ENCODE results near the gene UGGT1.
A peak's percentile ranks its signal among the peaks of the same experiment; 100 is the strongest.

UGGT1 gene

DNA sequence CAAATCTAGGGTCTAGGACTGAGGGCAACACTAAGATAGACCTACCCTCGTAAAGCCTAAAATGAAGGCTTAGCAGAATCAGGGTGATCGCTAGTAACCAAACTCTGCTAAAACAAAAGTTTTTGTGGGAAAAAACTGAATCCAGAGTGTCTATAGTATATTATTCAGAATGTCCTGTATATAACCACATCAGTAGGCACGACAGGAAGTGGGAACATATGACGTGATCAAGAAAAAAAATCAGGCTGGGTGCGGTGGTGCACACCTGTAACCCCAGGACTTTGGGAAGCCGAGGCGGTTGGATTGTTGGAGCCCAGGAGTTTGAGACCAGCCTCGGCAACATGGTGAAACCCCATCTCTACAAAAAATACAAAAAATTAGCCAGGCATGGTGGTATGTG, 106.1 kb downstream of the UGGT1 start:
- Histone ChIP-seq H3K14ac (ENCODE audit: low read length in 2 of 2) (no peak overlapping the region), H4K8ac (ENCODE audit: low read length) (peak overlapping the region; percentile 36), H2AFZ (ENCODE audit: low read depth, low read length) (no peak overlapping the region), H2AK5ac (ENCODE audit: low read length, severe bottlenecking) (no peak overlapping the region), H2BK5ac (ENCODE audit: low read depth, low read length, poor library complexity, severe bottlenecking) (no peak overlapping the region), H3K4me1 (ENCODE audit: control insufficient read depth, insufficient read depth, low read depth, low read length) (peaks cover 5% of the 10 kb centered on the region), H3K4ac (ENCODE audit: low read depth in 1 of 2, low read length in 2 of 2) (no peak overlapping the region), H4K91ac (ENCODE audit: low read length) (no peak overlapping the region), H2BK120ac (ENCODE audit: low read depth, low read length) (no peak overlapping the region), H3K27me3 (ENCODE audit: control insufficient read depth in 1 of 2, insufficient read depth in 1 of 2, low read length in 2 of 2) (no peaks in the 10 kb centered on the region), H3K4me3 (ENCODE audit: insufficient read depth in 1 of 2, low read depth in 1 of 2, low read length in 2 of 2) (no peak overlapping the region), H3K18ac (ENCODE audit: low read depth in 1 of 2, low read length in 2 of 2) (no peak overlapping the region), H2BK12ac (ENCODE audit: low read length in 2 of 2) (no peak overlapping the region), H3K27ac (ENCODE audit: low read length, poor library complexity, severe bottlenecking) (no peak overlapping the region), H3K36me3 (ENCODE audit: control insufficient read depth in 1 of 2, insufficient read depth in 2 of 2, low read depth in 1 of 2, low read length in 2 of 2) (peaks cover 4 to 14% of the 10 kb centered on the region in 2 experiments), H2BK15ac (ENCODE audit: low read depth, poor library complexity, severe bottlenecking) (no peak overlapping the region), H3K9ac (ENCODE audit: low read length) (peak overlapping the region; percentile 60), H3K9me3 (ENCODE audit: control insufficient read depth, low read length) (no peaks in the 10 kb centered on the region), H3K23ac (ENCODE audit: low read length in 2 of 2) (no peak overlapping the region), H3K79me1 (replicated peaks; ENCODE audit: low read length, poor library complexity, severe bottlenecking) (peaks cover 13% of the 10 kb centered on the region), H3K4me2 (ENCODE audit: low read length, poor library complexity, severe bottlenecking) (no peak overlapping the region)
- WGBS: 98% methylated on average over 7 of the region's 8 CpGs
- DNase-seq: no peak

DNA sequence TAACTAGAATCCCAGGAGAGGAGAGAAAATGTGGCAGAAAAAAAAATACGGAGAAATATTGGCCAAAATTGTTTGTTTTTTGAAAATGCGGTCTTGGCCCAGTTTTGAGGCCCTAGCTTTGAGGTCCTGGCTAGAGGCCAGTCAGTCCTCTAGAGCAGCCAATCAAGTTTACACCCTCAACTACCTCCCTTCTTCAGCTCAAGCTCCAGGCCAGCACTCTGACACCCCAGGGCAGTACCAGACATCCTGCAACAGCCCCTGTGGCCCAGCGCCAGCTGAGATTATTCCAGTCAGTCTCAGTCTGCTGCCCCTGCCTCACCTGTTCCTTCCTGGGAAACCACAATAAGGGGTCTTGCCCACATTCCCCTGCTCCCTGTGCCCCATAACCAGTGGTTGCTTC, 107.7 kb downstream of the UGGT1 start:
- Histone ChIP-seq H3K9ac (ENCODE audit: low read length) (no peak overlapping the region), H3K9me3 (ENCODE audit: control insufficient read depth, low read length) (no peaks in the 10 kb centered on the region), H3K79me1 (replicated peaks; ENCODE audit: low read length, poor library complexity, severe bottlenecking) (peaks cover 7% of the 10 kb centered on the region), H3K4me1 (ENCODE audit: control insufficient read depth, insufficient read depth, low read depth, low read length) (peaks cover 5% of the 10 kb centered on the region), H2BK5ac (ENCODE audit: low read depth, low read length, poor library complexity, severe bottlenecking) (no peak overlapping the region), H3K4me2 (ENCODE audit: low read length, poor library complexity, severe bottlenecking) (no peak overlapping the region), H3K4me3 (ENCODE audit: insufficient read depth in 1 of 2, low read depth in 1 of 2, low read length in 2 of 2) (no peak overlapping the region), H3K27me3 (ENCODE audit: control insufficient read depth in 1 of 2, insufficient read depth in 1 of 2, low read length in 2 of 2) (no peaks in the 10 kb centered on the region), H2AK5ac (ENCODE audit: low read length, severe bottlenecking) (no peak overlapping the region), H3K23ac (ENCODE audit: low read length in 2 of 2) (no peak overlapping the region), H4K91ac (ENCODE audit: low read length) (no peak overlapping the region), H2BK120ac (ENCODE audit: low read depth, low read length) (no peak overlapping the region), H4K8ac (ENCODE audit: low read length) (peak overlapping the region; percentile 53), H3K18ac (ENCODE audit: low read depth in 1 of 2, low read length in 2 of 2) (no peak overlapping the region), H2BK15ac (ENCODE audit: low read depth, poor library complexity, severe bottlenecking) (peak overlapping the region; percentile 23), H2BK12ac (ENCODE audit: low read length in 2 of 2) (peak overlapping the region in 1 of 2 experiments; percentile 15), H3K27ac (ENCODE audit: low read length, poor library complexity, severe bottlenecking) (no peak overlapping the region), H2AFZ (ENCODE audit: low read depth, low read length) (peak overlapping the region; percentile 53), H3K36me3 (ENCODE audit: control insufficient read depth in 1 of 2, insufficient read depth in 2 of 2, low read depth in 1 of 2, low read length in 2 of 2) (peaks cover 0 to 10% of the 10 kb centered on the region in 2 experiments), H3K14ac (ENCODE audit: low read length in 2 of 2) (no peak overlapping the region), H3K4ac (ENCODE audit: low read depth in 1 of 2, low read length in 2 of 2) (peak overlapping the region in 1 of 2 experiments; percentile 74)
- DNase-seq: no peak
- WGBS: 90% methylated on average over 3 of the region's 3 CpGs

DNA sequence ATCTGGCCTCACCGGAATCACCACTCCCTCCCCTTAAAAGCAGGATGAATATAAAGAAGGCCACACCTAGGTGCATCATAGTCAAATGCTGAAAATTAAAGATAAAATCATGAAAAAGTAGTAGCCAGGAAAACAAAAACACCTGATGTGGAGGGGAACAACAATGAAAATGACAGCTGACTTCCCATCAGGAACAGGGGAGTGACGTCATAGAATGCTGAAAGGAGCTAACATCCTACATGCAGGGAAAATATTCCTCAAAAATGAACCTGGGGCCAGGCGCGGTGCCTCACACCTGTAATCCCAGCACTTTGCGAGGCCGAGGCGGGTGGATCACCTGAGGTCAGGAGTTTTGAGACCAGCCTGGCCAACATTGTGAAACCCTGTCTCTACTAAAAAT, 108.1 kb downstream of the UGGT1 start:
- Histone ChIP-seq H3K4me3 (ENCODE audit: insufficient read depth in 1 of 2, low read depth in 1 of 2, low read length in 2 of 2) (no peak overlapping the region), H3K27me3 (ENCODE audit: control insufficient read depth in 1 of 2, insufficient read depth in 1 of 2, low read length in 2 of 2) (no peaks in the 10 kb centered on the region), H2BK120ac (ENCODE audit: low read depth, low read length) (no peak overlapping the region), H3K9ac (ENCODE audit: low read length) (no peak overlapping the region), H3K18ac (ENCODE audit: low read depth in 1 of 2, low read length in 2 of 2) (no peak overlapping the region), H2BK5ac (ENCODE audit: low read depth, low read length, poor library complexity, severe bottlenecking) (no peak overlapping the region), H3K36me3 (ENCODE audit: control insufficient read depth in 1 of 2, insufficient read depth in 2 of 2, low read depth in 1 of 2, low read length in 2 of 2) (peaks cover 0 to 10% of the 10 kb centered on the region in 2 experiments), H3K79me1 (replicated peaks; ENCODE audit: low read length, poor library complexity, severe bottlenecking) (peaks cover 7% of the 10 kb centered on the region), H3K23ac (ENCODE audit: low read length in 2 of 2) (no peak overlapping the region), H2AFZ (ENCODE audit: low read depth, low read length) (peak overlapping the region; percentile 53), H4K8ac (ENCODE audit: low read length) (no peak overlapping the region), H3K9me3 (ENCODE audit: control insufficient read depth, low read length) (no peaks in the 10 kb centered on the region), H2BK12ac (ENCODE audit: low read length in 2 of 2) (no peak overlapping the region), H3K4me1 (ENCODE audit: control insufficient read depth, insufficient read depth, low read depth, low read length) (peaks cover 5% of the 10 kb centered on the region), H2BK15ac (ENCODE audit: low read depth, poor library complexity, severe bottlenecking) (no peak overlapping the region), H3K4me2 (ENCODE audit: low read length, poor library complexity, severe bottlenecking) (no peak overlapping the region), H2AK5ac (ENCODE audit: low read length, severe bottlenecking) (no peak overlapping the region), H3K27ac (ENCODE audit: low read length, poor library complexity, severe bottlenecking) (no peak overlapping the region), H3K4ac (ENCODE audit: low read depth in 1 of 2, low read length in 2 of 2) (no peak overlapping the region), H3K14ac (ENCODE audit: low read length in 2 of 2) (no peak overlapping the region), H4K91ac (ENCODE audit: low read length) (no peak overlapping the region)
- 98% methylated on average over 6 of the region's 7 CpGs for WGBS
- no peak for DNase-seq

DNA sequence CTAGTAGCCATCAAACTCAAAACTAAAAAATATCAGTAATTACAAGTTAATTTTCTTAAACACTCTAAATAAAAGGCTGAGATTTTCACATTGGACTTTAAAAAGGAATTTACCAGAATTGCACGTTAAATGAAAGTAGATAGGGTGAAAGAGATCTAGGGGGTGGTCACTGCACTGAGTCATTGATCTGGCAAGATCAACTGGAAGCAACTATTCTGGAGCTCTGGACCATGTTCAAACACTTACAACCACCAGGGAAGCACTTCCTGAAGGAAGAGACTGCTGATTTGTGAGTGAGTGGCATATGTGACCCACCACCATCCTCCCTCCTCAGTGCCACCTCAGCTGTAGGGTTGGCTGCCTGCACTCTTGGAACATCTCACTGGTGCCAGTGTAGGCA, 111.8 kb downstream of the UGGT1 start:
- Histone ChIP-seq H3K4me3 (ENCODE audit: insufficient read depth in 1 of 2, low read depth in 1 of 2, low read length in 2 of 2) (no peak overlapping the region), H3K23ac (ENCODE audit: low read length in 2 of 2) (no peak overlapping the region), H3K27me3 (ENCODE audit: control insufficient read depth in 1 of 2, insufficient read depth in 1 of 2, low read length in 2 of 2) (no peaks in the 10 kb centered on the region), H2BK12ac (ENCODE audit: low read length in 2 of 2) (no peak overlapping the region), H2BK5ac (ENCODE audit: low read depth, low read length, poor library complexity, severe bottlenecking) (no peak overlapping the region), H3K4ac (ENCODE audit: low read depth in 1 of 2, low read length in 2 of 2) (no peak overlapping the region), H2AFZ (ENCODE audit: low read depth, low read length) (no peak overlapping the region), H3K14ac (ENCODE audit: low read length in 2 of 2) (no peak overlapping the region), H2BK120ac (ENCODE audit: low read depth, low read length) (no peak overlapping the region), H3K4me1 (ENCODE audit: control insufficient read depth, insufficient read depth, low read depth, low read length) (peaks cover 1% of the 10 kb centered on the region), H4K91ac (ENCODE audit: low read length) (no peak overlapping the region), H2AK5ac (ENCODE audit: low read length, severe bottlenecking) (no peak overlapping the region), H2BK15ac (ENCODE audit: low read depth, poor library complexity, severe bottlenecking) (no peak overlapping the region), H3K9ac (ENCODE audit: low read length) (no peak overlapping the region), H3K27ac (ENCODE audit: low read length, poor library complexity, severe bottlenecking) (no peak overlapping the region), H3K18ac (ENCODE audit: low read depth in 1 of 2, low read length in 2 of 2) (no peak overlapping the region), H3K79me1 (replicated peaks; ENCODE audit: low read length, poor library complexity, severe bottlenecking) (no peaks in the 10 kb centered on the region), H3K4me2 (ENCODE audit: low read length, poor library complexity, severe bottlenecking) (no peak overlapping the region), H3K9me3 (ENCODE audit: control insufficient read depth, low read length) (no peaks in the 10 kb centered on the region), H4K8ac (ENCODE audit: low read length) (no peak overlapping the region), H3K36me3 (ENCODE audit: control insufficient read depth in 1 of 2, insufficient read depth in 2 of 2, low read depth in 1 of 2, low read length in 2 of 2) (no peaks in the 10 kb centered on the region)
- 100% methylated on average over 1 of the region's 1 CpG for WGBS
- DNase-seq: no peak

All from mesenchymal stem cell (in vitro differentiated cells and primary cell).